Neuronal stem cell (in vitro differentiated cells): ENCODE results near the gene MYOT.

Experiments
- DNase-seq: peaks from one replicate; pipeline ENCODE4 v3.0.0-alpha.2; 2013; ENCODE audit warnings: low spot score
- H2AFZ ChIP-seq: one replicate; pipeline ENCODE4 v1.6.1; 2013; ENCODE audit warnings: mild to moderate bottlenecking, low read length, inconsistent platforms
- H2AK5ac ChIP-seq: 2 replicates; pipeline ENCODE4 v1.6.1; 2013; ENCODE audit warnings: low read depth, mild to moderate bottlenecking, inconsistent platforms, low read length, moderate library complexity, mixed read lengths
- H2BK120ac ChIP-seq: 2 replicates; pipeline ENCODE4 v1.6.1; 2013; ENCODE audit warnings: low read depth, mild to moderate bottlenecking, inconsistent platforms, low read length, moderate library complexity, mixed read lengths
- H2BK12ac ChIP-seq: one replicate; pipeline ENCODE4 v1.6.1; 2013; ENCODE audit warnings: low read length, inconsistent platforms
- H2BK15ac ChIP-seq: 2 replicates; pipeline ENCODE4 v1.6.1; 2013; ENCODE audit warnings: mild to moderate bottlenecking, low read length, inconsistent platforms, mixed read lengths
- H2BK5ac ChIP-seq: one replicate; pipeline ENCODE4 v1.6.1; 2013; ENCODE audit warnings: inconsistent platforms, mild to moderate bottlenecking, low read length, moderate library complexity
- H3K14ac ChIP-seq: one replicate; pipeline ENCODE4 v1.6.1; 2013; ENCODE audit warnings: low read length, inconsistent platforms
- H3K18ac ChIP-seq: 2 replicates; pipeline ENCODE4 v1.6.1; 2013; ENCODE audit warnings: low read length, inconsistent platforms
- H3K23ac ChIP-seq: 2 replicates; pipeline ENCODE4 v1.6.1; 2013; ENCODE audit warnings: low read depth, mild to moderate bottlenecking, mixed read lengths, low read length, inconsistent platforms; ENCODE audit not compliant: poor library complexity
- H3K27ac ChIP-seq: replicated peaks from 3 replicates; pipeline ENCODE4 v1.5.1; 2013; ENCODE audit warnings: low read length, inconsistent platforms
- H3K27me3 ChIP-seq, 3 experiments: 2 replicates each; pipeline ENCODE4 v1.6.1; 2013; ENCODE audit warnings: low read length in 3 of 3, mild to moderate bottlenecking in 2 of 3, inconsistent platforms in 1 of 3, low read depth in 1 of 3, mixed read lengths in 1 of 3, moderate library complexity in 1 of 3; ENCODE audit not compliant: control insufficient read depth in 3 of 3, insufficient read depth in 3 of 3
- H3K36me3 ChIP-seq, 2 donors: replicated peaks in 1 of 2; 2 replicates each; pipeline ENCODE4 v1.6.1; 2013; ENCODE audit warnings: low read length in 2 of 2; ENCODE audit not compliant: control insufficient read depth in 2 of 2, insufficient read depth in 2 of 2
- H3K4ac ChIP-seq: 2 replicates; pipeline ENCODE4 v1.6.1; 2013; ENCODE audit warnings: inconsistent platforms, mild to moderate bottlenecking, low read length, moderate library complexity
- H3K4me1 ChIP-seq, 2 donors: 1 replicate in 1 of 2; 2 replicates in 1 of 2; pipeline ENCODE4 v1.6.1; 2013; ENCODE audit warnings: low read length in 2 of 2, low read depth in 1 of 2; ENCODE audit not compliant: control insufficient read depth in 2 of 2, insufficient read depth in 1 of 2
- H3K4me2 ChIP-seq: one replicate; pipeline ENCODE4 v1.6.1; 2013; ENCODE audit warnings: mild to moderate bottlenecking, low read length, inconsistent platforms; ENCODE audit not compliant: insufficient read depth, poor library complexity, severe bottlenecking
- H3K4me3 ChIP-seq, 2 donors: 2 replicates each; pipeline ENCODE4 v1.5.1; 2013; ENCODE audit warnings: low read length in 2 of 2, mild to moderate bottlenecking in 2 of 2, inconsistent platforms in 1 of 2, moderate library complexity in 1 of 2
- H3K79me1 ChIP-seq: one replicate; pipeline ENCODE4 v1.6.1; 2013; ENCODE audit warnings: low read depth, mild to moderate bottlenecking, inconsistent platforms, low read length, moderate library complexity
- H3K9ac ChIP-seq: one replicate; pipeline ENCODE4 v1.6.1; 2013; ENCODE audit warnings: mild to moderate bottlenecking, low read depth, low read length, inconsistent platforms; ENCODE audit not compliant: poor library complexity
- H3K9me3 ChIP-seq, 2 donors: replicated peaks in 1 of 2; 2 replicates each; pipeline versions ENCODE3 to v1.6.1; 2013; ENCODE audit warnings: low read length in 2 of 2, mild to moderate bottlenecking in 2 of 2, inconsistent platforms in 1 of 2, low read depth in 1 of 2, mixed read lengths in 1 of 2, moderate library complexity in 1 of 2; ENCODE audit not compliant: control insufficient read depth in 2 of 2, insufficient read depth in 1 of 2
- H4K8ac ChIP-seq: one replicate; pipeline ENCODE4 v1.6.1; 2013; ENCODE audit warnings: low read depth, mild to moderate bottlenecking, inconsistent platforms, low read length, moderate library complexity
- H4K91ac ChIP-seq: one replicate; pipeline ENCODE4 v1.6.1; 2013; ENCODE audit warnings: low read length, low read depth, mild to moderate bottlenecking, inconsistent platforms; ENCODE audit not compliant: poor library complexity
- WGBS, 2 donors: extraction: QIAGEN DNeasy Blood & Tissue Kit; methylation state at CpG; one replicate each; pipeline ENCODE4 v1.1.7; 2013; ENCODE audit warnings: missing lambda C conversion rate in 2 of 2, mixed read lengths in 1 of 2; ENCODE audit not compliant: insufficient read length in 2 of 2, insufficient replicate concordance in 1 of 2; ENCODE audit errors: extremely low coverage in 2 of 2; 5-methylcytosine and 5-hydroxymethylcytosine counted together

The MYOT gene

GRCh38 chr5:137838976-137839375 is 28.7 kb upstream of the MYOT start:
- Histone ChIP-seq H2BK120ac (no peak overlapping the region), H4K8ac (no peak overlapping the region), H3K27me3 (peaks cover 0 to 19% (median 0%) of the 10 kb centered on the region in 3 experiments), H3K27ac (no peak overlapping the region), H3K9ac (no peak overlapping the region), H2BK5ac (no peak overlapping the region), H3K4me3 (no peak overlapping the region), H2BK12ac (no peak overlapping the region), H3K36me3 (no peaks in the 10 kb centered on the region), H2AFZ (no peak overlapping the region), H2AK5ac (no peak overlapping the region), H3K14ac (no peak overlapping the region), H3K18ac (no peak overlapping the region), H3K4me1 (peaks cover 0 to 2% of the 10 kb centered on the region in 2 donors), H3K9me3 (no peaks in the 10 kb centered on the region), H4K91ac (no peak overlapping the region), H3K23ac (no peak overlapping the region), H3K4me2 (no peak overlapping the region), H2BK15ac (no peak overlapping the region), H3K4ac (no peak overlapping the region), H3K79me1 (no peaks in the 10 kb centered on the region)
- no peak for DNase-seq

DNA sequence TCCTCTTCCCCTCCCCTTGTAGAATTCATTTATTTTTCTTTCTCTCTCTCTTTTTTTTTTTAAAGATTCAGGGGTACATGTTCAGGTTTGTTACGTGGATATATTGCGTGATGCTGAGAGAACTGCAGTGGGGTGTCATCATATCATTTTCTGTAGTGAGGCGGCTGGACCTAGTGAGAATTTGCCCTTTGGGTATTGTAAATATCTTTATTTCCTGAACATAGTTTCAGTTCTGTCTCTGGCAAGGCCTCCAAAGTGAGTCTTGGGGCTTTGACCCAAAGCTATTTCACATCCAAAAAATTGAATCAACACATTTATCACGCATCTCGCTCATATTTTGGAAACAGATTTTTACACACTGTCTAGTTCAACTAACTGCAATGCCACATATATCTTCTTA is 25.4 kb upstream of the MYOT start:
- Histone ChIP-seq H2BK5ac (no peak overlapping the region), H4K91ac (no peak overlapping the region), H2AK5ac (no peak overlapping the region), H3K4me1 (no peaks in the 10 kb centered on the region), H4K8ac (no peak overlapping the region), H2BK120ac (no peak overlapping the region), H3K27ac (no peak overlapping the region), H3K9ac (no peak overlapping the region), H3K36me3 (no peaks in the 10 kb centered on the region), H3K4ac (no peak overlapping the region), H3K4me2 (no peak overlapping the region), H2BK15ac (no peak overlapping the region), H3K79me1 (no peaks in the 10 kb centered on the region), H3K4me3 (no peak overlapping the region), H3K23ac (no peak overlapping the region), H3K9me3 (no peaks in the 10 kb centered on the region), H3K27me3 (peaks cover 0 to 8% (median 0%) of the 10 kb centered on the region in 3 experiments), H2BK12ac (no peak overlapping the region), H3K18ac (no peak overlapping the region), H3K14ac (no peak overlapping the region), H2AFZ (no peak overlapping the region)
- DNase-seq, result no peak
- no CpG with 5 or more reads among the region's 5 CpGs for WGBS, 2 donors

GRCh38 chr5:137843676-137844299 is 23.9 kb upstream of the MYOT start:
- Histone ChIP-seq H4K91ac (no peak overlapping the region), H3K4ac (no peak overlapping the region), H2BK120ac (no peak overlapping the region), H2BK12ac (no peak overlapping the region), H3K9me3 (no peaks in the 10 kb centered on the region), H2BK5ac (no peak overlapping the region), H3K9ac (no peak overlapping the region), H3K4me1 (no peaks in the 10 kb centered on the region), H3K36me3 (no peaks in the 10 kb centered on the region), H2AFZ (no peak overlapping the region), H3K4me3 (no peak overlapping the region), H2BK15ac (no peak overlapping the region), H3K79me1 (no peaks in the 10 kb centered on the region), H3K4me2 (no peak overlapping the region), H3K27me3 (peaks cover 0 to 8% (median 0%) of the 10 kb centered on the region in 3 experiments), H2AK5ac (no peak overlapping the region), H3K27ac (no peak overlapping the region), H4K8ac (no peak overlapping the region), H3K14ac (no peak overlapping the region), H3K23ac (no peak overlapping the region), H3K18ac (no peak overlapping the region)
- no peak for DNase-seq
- no CpG with 5 or more reads among the region's 4 CpGs for WGBS, 2 donors

DNA sequence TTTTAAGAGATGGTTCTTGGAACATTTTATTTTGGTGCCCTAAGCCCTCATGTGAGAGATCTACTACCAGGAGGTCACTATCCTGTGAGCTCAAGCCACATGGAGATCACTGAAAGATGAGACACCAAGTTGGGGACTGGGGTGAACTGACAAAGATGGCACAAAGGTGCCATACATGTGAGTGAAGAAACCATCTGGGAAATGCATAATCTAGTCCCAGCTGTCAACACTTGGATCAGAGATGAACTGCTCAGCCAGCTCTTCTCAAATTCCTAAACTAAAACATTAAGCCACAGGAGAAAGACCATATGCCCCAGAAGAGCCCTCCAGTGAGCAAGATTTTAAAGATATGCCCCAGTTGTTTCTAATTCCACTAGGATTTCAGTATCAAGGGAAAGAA is 22.2 kb upstream of the MYOT start:
- Histone ChIP-seq H3K9me3 (no peaks in the 10 kb centered on the region), H3K23ac (no peak overlapping the region), H3K4me1 (no peaks in the 10 kb centered on the region), H3K79me1 (no peaks in the 10 kb centered on the region), H3K27me3 (peaks cover 0 to 4% (median 0%) of the 10 kb centered on the region in 3 experiments), H2BK15ac (no peak overlapping the region), H2AFZ (no peak overlapping the region), H4K91ac (no peak overlapping the region), H3K18ac (no peak overlapping the region), H2AK5ac (no peak overlapping the region), H3K9ac (no peak overlapping the region), H3K4ac (no peak overlapping the region), H3K27ac (no peak overlapping the region), H3K4me2 (no peak overlapping the region), H2BK12ac (no peak overlapping the region), H2BK5ac (no peak overlapping the region), H3K4me3 (no peak overlapping the region), H2BK120ac (no peak overlapping the region), H3K36me3 (no peaks in the 10 kb centered on the region), H3K14ac (no peak overlapping the region), H4K8ac (no peak overlapping the region)
- no peak for DNase-seq
